Measurements from ENCODE around the gene SLN.

DNA sequence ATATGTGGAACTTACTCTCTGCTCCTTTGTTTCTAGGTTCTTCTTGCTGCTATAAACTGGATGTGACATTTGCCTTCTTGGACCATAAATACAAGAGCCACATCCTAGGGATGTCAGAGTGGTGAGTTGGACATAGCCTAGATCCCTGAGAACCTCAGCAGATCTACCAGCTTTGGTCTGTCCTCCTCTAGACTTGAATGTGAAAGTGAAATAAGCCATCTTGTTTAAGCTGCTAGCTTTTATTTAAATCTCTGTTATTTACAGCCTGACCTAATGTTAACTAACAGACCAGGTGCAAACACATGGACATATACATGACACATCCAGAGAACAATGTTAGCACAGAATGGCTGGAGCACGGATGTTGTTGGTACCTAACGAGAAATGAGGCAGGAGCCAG lies 36.0 kb downstream of the SLN start:
- TF ChIP-seq EGR1 (IDR thresholded peaks at IDR 0.05; ENCODE audit: low read depth), result no peak
- TF ChIP-seq, protein P1, sequence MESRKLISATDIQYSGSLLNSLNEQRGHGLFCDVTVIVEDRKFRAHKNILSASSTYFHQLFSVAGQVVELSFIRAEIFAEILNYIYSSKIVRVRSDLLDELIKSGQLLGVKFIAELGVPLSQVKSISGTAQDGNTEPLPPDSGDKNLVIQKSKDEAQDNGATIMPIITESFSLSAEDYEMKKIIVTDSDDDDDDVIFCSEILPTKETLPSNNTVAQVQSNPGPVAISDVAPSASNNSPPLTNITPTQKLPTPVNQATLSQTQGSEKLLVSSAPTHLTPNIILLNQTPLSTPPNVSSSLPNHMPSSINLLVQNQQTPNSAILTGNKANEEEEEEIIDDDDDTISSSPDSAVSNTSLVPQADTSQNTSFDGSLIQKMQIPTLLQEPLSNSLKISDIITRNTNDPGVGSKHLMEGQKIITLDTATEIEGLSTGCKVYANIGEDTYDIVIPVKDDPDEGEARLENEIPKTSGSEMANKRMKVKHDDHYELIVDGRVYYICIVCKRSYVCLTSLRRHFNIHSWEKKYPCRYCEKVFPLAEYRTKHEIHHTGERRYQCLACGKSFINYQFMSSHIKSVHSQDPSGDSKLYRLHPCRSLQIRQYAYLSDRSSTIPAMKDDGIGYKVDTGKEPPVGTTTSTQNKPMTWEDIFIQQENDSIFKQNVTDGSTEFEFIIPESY (IDR thresholded peaks at IDR 0.05; ENCODE audit: extremely low read depth, insufficient replicate concordance, low read length), result no peak
- no peak for TF ChIP-seq EZH2 (IDR thresholded peaks at IDR 0.05)
- TF ChIP-seq POLR2A (IDR thresholded peaks at IDR 0.05; ENCODE audit: borderline replicate concordance, extremely low read depth, insufficient read depth, insufficient read length), result no peak
- TF ChIP-seq, protein P2, sequence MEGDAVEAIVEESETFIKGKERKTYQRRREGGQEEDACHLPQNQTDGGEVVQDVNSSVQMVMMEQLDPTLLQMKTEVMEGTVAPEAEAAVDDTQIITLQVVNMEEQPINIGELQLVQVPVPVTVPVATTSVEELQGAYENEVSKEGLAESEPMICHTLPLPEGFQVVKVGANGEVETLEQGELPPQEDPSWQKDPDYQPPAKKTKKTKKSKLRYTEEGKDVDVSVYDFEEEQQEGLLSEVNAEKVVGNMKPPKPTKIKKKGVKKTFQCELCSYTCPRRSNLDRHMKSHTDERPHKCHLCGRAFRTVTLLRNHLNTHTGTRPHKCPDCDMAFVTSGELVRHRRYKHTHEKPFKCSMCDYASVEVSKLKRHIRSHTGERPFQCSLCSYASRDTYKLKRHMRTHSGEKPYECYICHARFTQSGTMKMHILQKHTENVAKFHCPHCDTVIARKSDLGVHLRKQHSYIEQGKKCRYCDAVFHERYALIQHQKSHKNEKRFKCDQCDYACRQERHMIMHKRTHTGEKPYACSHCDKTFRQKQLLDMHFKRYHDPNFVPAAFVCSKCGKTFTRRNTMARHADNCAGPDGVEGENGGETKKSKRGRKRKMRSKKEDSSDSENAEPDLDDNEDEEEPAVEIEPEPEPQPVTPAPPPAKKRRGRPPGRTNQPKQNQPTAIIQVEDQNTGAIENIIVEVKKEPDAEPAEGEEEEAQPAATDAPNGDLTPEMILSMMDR (IDR thresholded peaks at IDR 0.05 in 2 of 3, conservative IDR thresholded peaks at IDR 0.05 in 1 of 3; ENCODE audit: borderline replicate concordance in 1 of 3, insufficient read depth in 1 of 3, low read depth in 2 of 3, low read length in 2 of 3), result no peak
- TF ChIP-seq, protein P3, sequence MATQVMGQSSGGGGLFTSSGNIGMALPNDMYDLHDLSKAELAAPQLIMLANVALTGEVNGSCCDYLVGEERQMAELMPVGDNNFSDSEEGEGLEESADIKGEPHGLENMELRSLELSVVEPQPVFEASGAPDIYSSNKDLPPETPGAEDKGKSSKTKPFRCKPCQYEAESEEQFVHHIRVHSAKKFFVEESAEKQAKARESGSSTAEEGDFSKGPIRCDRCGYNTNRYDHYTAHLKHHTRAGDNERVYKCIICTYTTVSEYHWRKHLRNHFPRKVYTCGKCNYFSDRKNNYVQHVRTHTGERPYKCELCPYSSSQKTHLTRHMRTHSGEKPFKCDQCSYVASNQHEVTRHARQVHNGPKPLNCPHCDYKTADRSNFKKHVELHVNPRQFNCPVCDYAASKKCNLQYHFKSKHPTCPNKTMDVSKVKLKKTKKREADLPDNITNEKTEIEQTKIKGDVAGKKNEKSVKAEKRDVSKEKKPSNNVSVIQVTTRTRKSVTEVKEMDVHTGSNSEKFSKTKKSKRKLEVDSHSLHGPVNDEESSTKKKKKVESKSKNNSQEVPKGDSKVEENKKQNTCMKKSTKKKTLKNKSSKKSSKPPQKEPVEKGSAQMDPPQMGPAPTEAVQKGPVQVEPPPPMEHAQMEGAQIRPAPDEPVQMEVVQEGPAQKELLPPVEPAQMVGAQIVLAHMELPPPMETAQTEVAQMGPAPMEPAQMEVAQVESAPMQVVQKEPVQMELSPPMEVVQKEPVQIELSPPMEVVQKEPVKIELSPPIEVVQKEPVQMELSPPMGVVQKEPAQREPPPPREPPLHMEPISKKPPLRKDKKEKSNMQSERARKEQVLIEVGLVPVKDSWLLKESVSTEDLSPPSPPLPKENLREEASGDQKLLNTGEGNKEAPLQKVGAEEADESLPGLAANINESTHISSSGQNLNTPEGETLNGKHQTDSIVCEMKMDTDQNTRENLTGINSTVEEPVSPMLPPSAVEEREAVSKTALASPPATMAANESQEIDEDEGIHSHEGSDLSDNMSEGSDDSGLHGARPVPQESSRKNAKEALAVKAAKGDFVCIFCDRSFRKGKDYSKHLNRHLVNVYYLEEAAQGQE (IDR thresholded peaks at IDR 0.05; ENCODE audit: low read depth), result no peak

Data from HCT116 (cell line).